Astrocyte (in vitro differentiated cells and primary cell): ENCODE data around the gene MEG3. TPM values are rescaled to one million over a fixed set of nuclear protein-coding genes. Genes with fewer than 3 reads are reported as not detected.

Experiments
- DNase-seq: peaks from one replicate; pipeline ENCODE4 v3.0.0-alpha.2; 2010; ENCODE audit warnings: low read depth
- FAIRE-seq: peaks from 2 replicates; lab custom pipeline; 2011; peaks lifted over from hg19 to GRCh38; lab: Jason Lieb, UNC
- H2AFZ ChIP-seq: 2 replicates; pipeline ENCODE4 v1.6.0; 2012; ENCODE audit warnings: low read depth, low read length, inconsistent platforms
- H3K27ac ChIP-seq: 2 replicates; pipeline ENCODE4 v1.5.1; 2011; ENCODE audit warnings: low read depth, low read length, inconsistent platforms
- H3K27me3 ChIP-seq: 2 replicates; pipeline ENCODE4 v1.6.0; 2011; ENCODE audit warnings: low read length, inconsistent platforms; ENCODE audit not compliant: insufficient read depth
- H3K36me3 ChIP-seq: 2 replicates; pipeline ENCODE4 v1.5.1; 2011; ENCODE audit warnings: low read length, inconsistent platforms; ENCODE audit not compliant: insufficient read depth
- H3K4me1 ChIP-seq: 2 replicates; pipeline ENCODE4 v1.5.1; 2011; ENCODE audit warnings: low read length, inconsistent platforms; ENCODE audit not compliant: insufficient read depth
- H3K4me2 ChIP-seq: 2 replicates; pipeline ENCODE4 v1.6.0; 2012; ENCODE audit warnings: low read length, inconsistent platforms
- H3K4me3 ChIP-seq: 2 replicates; pipeline ENCODE4 v1.5.1; 2011; ENCODE audit warnings: low read depth, mild to moderate bottlenecking, low read length, inconsistent platforms; ENCODE audit not compliant: insufficient read depth
- H3K79me2 ChIP-seq: 2 replicates; pipeline ENCODE4 v1.6.0; 2012; ENCODE audit warnings: mild to moderate bottlenecking, low read length, inconsistent platforms; ENCODE audit not compliant: insufficient read depth
- H3K9ac ChIP-seq: 2 replicates; pipeline ENCODE4 v1.6.0; 2012; ENCODE audit warnings: mild to moderate bottlenecking, low read length, inconsistent platforms
- H3K9me3 ChIP-seq: 2 replicates; pipeline ENCODE4 v1.5.1; 2012; ENCODE audit warnings: low read depth, mild to moderate bottlenecking, low read length, inconsistent platforms; ENCODE audit not compliant: insufficient read depth
- H4K20me1 ChIP-seq: 2 replicates; pipeline ENCODE4 v1.6.0; 2012; ENCODE audit warnings: low read length, inconsistent platforms; ENCODE audit not compliant: insufficient read depth
- H3K27ac Mint-ChIP-seq: one replicate; pipeline ENCODE4 v1.8.0; 2021; ENCODE audit warnings: mild to moderate bottlenecking, mixed read lengths; ENCODE audit not compliant: unreplicated experiment
- H3K27me3 Mint-ChIP-seq: one replicate; pipeline ENCODE4 v1.8.0; 2021; ENCODE audit warnings: low read depth, mixed read lengths; ENCODE audit not compliant: unreplicated experiment
- H3K36me3 Mint-ChIP-seq: one replicate; pipeline ENCODE4 v1.8.0; 2021; ENCODE audit warnings: low read depth, mixed read lengths; ENCODE audit not compliant: unreplicated experiment
- H3K4me1 Mint-ChIP-seq: one replicate; pipeline ENCODE4 v1.8.0; 2021; ENCODE audit warnings: low read depth, mixed read lengths; ENCODE audit not compliant: unreplicated experiment
- H3K4me3 Mint-ChIP-seq: one replicate; pipeline ENCODE4 v1.8.0; 2021; ENCODE audit warnings: mild to moderate bottlenecking, moderate library complexity, mixed read lengths; ENCODE audit not compliant: unreplicated experiment
- H3K9me3 Mint-ChIP-seq: one replicate; pipeline ENCODE4 v1.8.0; 2021; ENCODE audit warnings: mild to moderate bottlenecking, mixed read lengths; ENCODE audit not compliant: unreplicated experiment
- CTCF ChIP-seq: IDR thresholded peaks from 2 replicates; pipeline ENCODE4 v1.5.1; 2011; ENCODE audit warnings: low read depth, mild to moderate bottlenecking, inconsistent platforms, low read length, moderate library complexity; ENCODE audit not compliant: insufficient read depth
- EZH2 ChIP-seq: IDR thresholded peaks from 2 replicates; pipeline ENCODE4 v1.6.1; 2012; ENCODE audit warnings: mild to moderate bottlenecking, low read length, inconsistent platforms; ENCODE audit not compliant: insufficient read depth
- total RNA-seq: library from RNA; stranded (reverse); gene quantifications from 2 replicates; pipeline ENCODE4 v1.2.1, GENCODE V29; 2021

Gene MEG3
- total RNA-seq, 1 donor from 2014 or later: not detected

- Histone ChIP-seq H3K4me1 (no peaks in the 10 kb centered on the region), H3K79me2 (no peaks in the 10 kb centered on the region)
- H3K27ac Mint-ChIP-seq: no peak overlapping the region
Observed at GRCh38 chr14:100784523-100785337, 41.2 kb upstream of the MEG3 start.

GRCh38 chr14:100785338-100785615, 40.6 kb upstream of the MEG3 start:
- Histone ChIP-seq H3K27me3 (no peaks in the 10 kb centered on the region), H3K4me3 (no peak overlapping the region), H3K4me2 (no peak overlapping the region), H3K36me3 (no peaks in the 10 kb centered on the region), H3K9ac (no peak overlapping the region), H3K4me1 (no peaks in the 10 kb centered on the region), H3K27ac (no peak overlapping the region), H3K9me3 (no peaks in the 10 kb centered on the region), H4K20me1 (no peaks in the 10 kb centered on the region), H3K79me2 (no peaks in the 10 kb centered on the region), H2AFZ (no peak overlapping the region)
- DNase-seq (no peak), FAIRE-seq (no peak)
- peaks cover 3% of the 10 kb centered on the region for H3K9me3 Mint-ChIP-seq
- TF ChIP-seq CTCF (no peak), EZH2 (no peak)
- H3K4me1 Mint-ChIP-seq: peaks cover 3% of the 10 kb centered on the region
- H3K36me3 Mint-ChIP-seq: peaks cover 3% of the 10 kb centered on the region
- H3K27ac Mint-ChIP-seq: no peak overlapping the region
- no peak overlapping the region for H3K4me3 Mint-ChIP-seq
- H3K27me3 Mint-ChIP-seq: peaks cover 45% of the 10 kb centered on the region

More at GRCh38 chr14:100784523-100785337, 41.2 kb upstream of the MEG3 start:
- no peak overlapping the region for H3K4me2 ChIP-seq
- Mint-ChIP-seq H3K4me1 (peaks cover 3% of the 10 kb centered on the region), H3K36me3 (peaks cover 3% of the 10 kb centered on the region), H3K27me3 (peaks cover 51% of the 10 kb centered on the region), H3K9me3 (peaks cover 3% of the 10 kb centered on the region), H3K4me3 (no peak overlapping the region)
- no peak overlapping the region for H3K4me3 ChIP-seq
- no peaks in the 10 kb centered on the region for H3K27me3 ChIP-seq
- H4K20me1 ChIP-seq: no peaks in the 10 kb centered on the region
- no peak for FAIRE-seq
- no peaks in the 10 kb centered on the region for H3K36me3 ChIP-seq
- H3K27ac ChIP-seq: no peak overlapping the region
- no peak for TF ChIP-seq EZH2
- TF ChIP-seq CTCF: no peak
- H3K9ac ChIP-seq: no peak overlapping the region
- DNase-seq: no peak
- no peak overlapping the region for H2AFZ ChIP-seq
- no peaks in the 10 kb centered on the region for H3K9me3 ChIP-seq

- Histone ChIP-seq H4K20me1 (no peaks in the 10 kb centered on the region), H3K36me3 (no peaks in the 10 kb centered on the region), H3K79me2 (no peaks in the 10 kb centered on the region), H3K9ac (no peak overlapping the region), H2AFZ (no peak overlapping the region), H3K27me3 (no peaks in the 10 kb centered on the region), H3K4me2 (no peak overlapping the region), H3K4me1 (no peaks in the 10 kb centered on the region), H3K4me3 (no peak overlapping the region), H3K9me3 (no peaks in the 10 kb centered on the region), H3K27ac (no peak overlapping the region)
- Mint-ChIP-seq H3K4me1 (peaks cover 3% of the 10 kb centered on the region), H3K36me3 (peaks cover 3% of the 10 kb centered on the region), H3K4me3 (no peak overlapping the region), H3K9me3 (peaks cover 3% of the 10 kb centered on the region), H3K27me3 (peaks cover 43% of the 10 kb centered on the region), H3K27ac (no peak overlapping the region)
- TF ChIP-seq CTCF (no peak), EZH2 (no peak)
- DNase-seq (no peak), FAIRE-seq (no peak)
Observed at GRCh38 chr14:100785626-100786025, 40.3 kb upstream of the MEG3 start.
